RWPE1 (cell line): ENCODE results near the gene RFX6.
A peak's percentile ranks its signal among the peaks of the same experiment; 100 is the strongest.
"Not testable (repeated sequence)": the region's sequence is repeated elsewhere in the genome, so short reads cannot be mapped to it uniquely, and the experiment has no call there.

Source experiments
- CTCF ChIA-PET: fragments of 350-600 bp; sonication (Branson Sonifier 250); formaldehyde crosslinking; extraction: SDS; loops from one replicate; lab custom pipeline; 2021; lab: Yijun Ruan, JAX
- POLR2A ChIA-PET: fragments of 400-600 bp; formaldehyde crosslinking; extraction: SDS; loops from one replicate; lab custom pipeline; 2020; ENCODE audit warnings: antibody characterized with exemption; ENCODE audit not compliant: low non-redundant PET; lab: Yijun Ruan, JAX
- DNase-seq: peaks from one replicate; pipeline ENCODE4 v3.0.0; 2012; ENCODE audit warnings: low spot score
- H3K27ac ChIP-seq: fragments of 450-650 bp; 2 replicates; pipeline ENCODE4 v1.5.1; 2017
- TF ChIP-seq, protein P1 (sequence below): fragments of 450-650 bp; conservative IDR thresholded peaks from 2 replicates; pipeline ENCODE4 v1.5.1; 2017; ENCODE audit warnings: low read depth, mild to moderate bottlenecking

RFX6 gene, protein sequence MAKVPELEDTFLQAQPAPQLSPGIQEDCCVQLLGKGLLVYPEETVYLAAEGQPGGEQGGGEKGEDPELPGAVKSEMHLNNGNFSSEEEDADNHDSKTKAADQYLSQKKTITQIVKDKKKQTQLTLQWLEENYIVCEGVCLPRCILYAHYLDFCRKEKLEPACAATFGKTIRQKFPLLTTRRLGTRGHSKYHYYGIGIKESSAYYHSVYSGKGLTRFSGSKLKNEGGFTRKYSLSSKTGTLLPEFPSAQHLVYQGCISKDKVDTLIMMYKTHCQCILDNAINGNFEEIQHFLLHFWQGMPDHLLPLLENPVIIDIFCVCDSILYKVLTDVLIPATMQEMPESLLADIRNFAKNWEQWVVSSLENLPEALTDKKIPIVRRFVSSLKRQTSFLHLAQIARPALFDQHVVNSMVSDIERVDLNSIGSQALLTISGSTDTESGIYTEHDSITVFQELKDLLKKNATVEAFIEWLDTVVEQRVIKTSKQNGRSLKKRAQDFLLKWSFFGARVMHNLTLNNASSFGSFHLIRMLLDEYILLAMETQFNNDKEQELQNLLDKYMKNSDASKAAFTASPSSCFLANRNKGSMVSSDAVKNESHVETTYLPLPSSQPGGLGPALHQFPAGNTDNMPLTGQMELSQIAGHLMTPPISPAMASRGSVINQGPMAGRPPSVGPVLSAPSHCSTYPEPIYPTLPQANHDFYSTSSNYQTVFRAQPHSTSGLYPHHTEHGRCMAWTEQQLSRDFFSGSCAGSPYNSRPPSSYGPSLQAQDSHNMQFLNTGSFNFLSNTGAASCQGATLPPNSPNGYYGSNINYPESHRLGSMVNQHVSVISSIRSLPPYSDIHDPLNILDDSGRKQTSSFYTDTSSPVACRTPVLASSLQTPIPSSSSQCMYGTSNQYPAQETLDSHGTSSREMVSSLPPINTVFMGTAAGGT

DNA sequence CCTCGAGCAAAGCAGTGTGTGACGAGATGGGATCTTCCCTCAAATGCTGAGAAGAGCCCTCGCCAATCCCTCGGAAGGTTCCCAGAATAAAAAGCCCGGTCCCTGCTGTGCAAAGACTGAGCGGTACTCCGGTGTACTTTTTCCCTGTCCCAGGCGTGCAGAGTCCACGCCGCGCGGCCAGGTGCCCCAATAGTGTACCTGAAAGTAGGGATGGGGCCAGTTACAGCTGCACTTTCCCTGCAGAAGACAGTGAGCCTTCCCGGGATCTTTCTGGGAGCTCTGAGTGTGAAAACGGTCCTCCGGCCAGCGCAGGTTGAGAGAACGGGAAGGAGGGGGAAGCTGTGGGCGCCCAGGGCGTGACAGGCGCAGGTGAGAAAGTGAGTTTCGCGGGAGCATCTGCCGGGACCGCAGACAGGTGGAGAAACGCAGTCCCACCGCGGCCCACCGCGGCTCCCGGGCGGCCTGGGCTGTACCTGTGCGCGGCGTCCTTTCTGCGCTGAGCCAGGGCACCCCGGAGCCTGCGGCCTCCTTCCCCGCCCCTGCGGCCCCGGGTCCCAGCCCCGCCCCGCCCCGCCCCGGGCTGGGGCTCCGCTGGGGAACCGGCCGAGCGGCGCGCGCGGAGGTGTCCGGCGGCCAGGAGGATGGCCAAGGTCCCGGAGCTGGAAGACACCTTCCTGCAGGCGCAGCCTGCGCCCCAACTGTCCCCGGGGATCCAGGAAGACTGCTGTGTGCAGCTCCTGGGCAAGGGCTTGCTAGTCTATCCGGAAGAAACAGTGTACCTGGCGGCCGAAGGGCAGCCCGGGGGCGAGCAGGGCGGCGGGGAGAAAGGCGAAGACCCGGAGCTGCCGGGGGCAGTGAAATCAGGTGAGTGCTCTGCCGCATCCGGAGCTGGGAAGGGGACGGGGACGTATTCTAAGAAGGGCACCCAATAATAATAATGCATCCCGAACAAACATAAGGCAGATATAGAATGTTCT lies at the start of gene RFX6:
TSS of gene RFX6 (plus strand) at position 608 of the 977 bp plus-strand sequence. CDS start at position 642, 34 bp downstream.
- no peak within 1 kb of the TSS for H3K27ac ChIP-seq
- peak; percentile 18 for DNase-seq
- CTCF ChIA-PET = interaction anchor here (0.5 to 1.1 kb wide), 3 partner anchors 20 to 1536 kb away, joined by 3 to 5 read pairs (median 3); no protein-coding TSS in a partner anchor
- TF ChIP-seq, protein P1, sequence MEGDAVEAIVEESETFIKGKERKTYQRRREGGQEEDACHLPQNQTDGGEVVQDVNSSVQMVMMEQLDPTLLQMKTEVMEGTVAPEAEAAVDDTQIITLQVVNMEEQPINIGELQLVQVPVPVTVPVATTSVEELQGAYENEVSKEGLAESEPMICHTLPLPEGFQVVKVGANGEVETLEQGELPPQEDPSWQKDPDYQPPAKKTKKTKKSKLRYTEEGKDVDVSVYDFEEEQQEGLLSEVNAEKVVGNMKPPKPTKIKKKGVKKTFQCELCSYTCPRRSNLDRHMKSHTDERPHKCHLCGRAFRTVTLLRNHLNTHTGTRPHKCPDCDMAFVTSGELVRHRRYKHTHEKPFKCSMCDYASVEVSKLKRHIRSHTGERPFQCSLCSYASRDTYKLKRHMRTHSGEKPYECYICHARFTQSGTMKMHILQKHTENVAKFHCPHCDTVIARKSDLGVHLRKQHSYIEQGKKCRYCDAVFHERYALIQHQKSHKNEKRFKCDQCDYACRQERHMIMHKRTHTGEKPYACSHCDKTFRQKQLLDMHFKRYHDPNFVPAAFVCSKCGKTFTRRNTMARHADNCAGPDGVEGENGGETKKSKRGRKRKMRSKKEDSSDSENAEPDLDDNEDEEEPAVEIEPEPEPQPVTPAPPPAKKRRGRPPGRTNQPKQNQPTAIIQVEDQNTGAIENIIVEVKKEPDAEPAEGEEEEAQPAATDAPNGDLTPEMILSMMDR = no peak
- POLR2A ChIA-PET = no interaction called here

DNA sequence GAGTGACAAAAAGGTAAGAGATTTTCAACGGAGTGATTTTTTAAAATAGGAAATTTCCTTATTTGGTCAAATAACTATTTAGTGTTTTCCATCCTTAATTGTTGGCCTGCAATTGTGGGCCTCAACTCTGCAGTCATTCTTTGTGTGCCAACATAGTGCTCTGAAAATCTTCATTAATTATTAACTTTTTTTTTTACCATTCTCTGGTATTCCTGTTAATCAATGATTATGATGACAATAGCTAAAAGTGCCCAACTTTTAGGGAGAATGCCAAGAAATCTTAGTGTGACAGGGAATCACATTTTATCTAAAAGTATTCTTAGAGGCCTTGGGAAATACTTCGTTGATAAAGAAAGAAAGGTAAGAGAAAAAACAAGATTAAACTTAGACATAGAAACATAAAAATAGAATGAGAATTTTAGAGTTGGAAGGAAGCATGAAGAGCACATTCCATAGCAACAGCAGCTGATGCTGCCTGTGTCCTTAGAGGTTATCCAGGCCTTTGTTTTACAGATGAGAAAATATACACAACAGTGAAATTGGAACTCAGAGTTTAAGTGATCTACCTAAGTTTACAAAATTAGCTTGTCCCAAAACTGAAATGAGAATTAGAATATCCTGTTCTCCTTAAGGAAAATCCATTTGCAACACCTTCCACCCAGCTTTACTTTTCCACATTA lies 49.3 kb upstream of the RFX6 start:
- POLR2A ChIA-PET = no interaction called here
- TF ChIP-seq, protein P1 = no peak
- H3K27ac ChIP-seq = no peak overlapping the region
- CTCF ChIA-PET = interaction anchor here (0.7 to 1.0 kb wide), 2 partner anchors 35 to 141 kb away, joined by 3 to 4 read pairs; no protein-coding TSS in a partner anchor
- DNase-seq = no peak

- POLR2A ChIA-PET = no interaction called here
- TF ChIP-seq, protein P1 = no peak
- no peak within 1 kb of the TSS for H3K27ac ChIP-seq
- DNase-seq = no peak
- CTCF ChIA-PET = interaction anchor here (0.6 kb wide), 1 partner anchor 30 kb away, joined by 4 read pairs; no protein-coding TSS in a partner anchor
These were observed 48.1 kb upstream of the RFX6 start, which contains the start of gene GPRC6A for GRCh38 chr6:116828983-116829382. GPRC6A (minus strand) TSS chr6:116829083; CDS start chr6:116829013, 70 bp downstream.

DNA sequence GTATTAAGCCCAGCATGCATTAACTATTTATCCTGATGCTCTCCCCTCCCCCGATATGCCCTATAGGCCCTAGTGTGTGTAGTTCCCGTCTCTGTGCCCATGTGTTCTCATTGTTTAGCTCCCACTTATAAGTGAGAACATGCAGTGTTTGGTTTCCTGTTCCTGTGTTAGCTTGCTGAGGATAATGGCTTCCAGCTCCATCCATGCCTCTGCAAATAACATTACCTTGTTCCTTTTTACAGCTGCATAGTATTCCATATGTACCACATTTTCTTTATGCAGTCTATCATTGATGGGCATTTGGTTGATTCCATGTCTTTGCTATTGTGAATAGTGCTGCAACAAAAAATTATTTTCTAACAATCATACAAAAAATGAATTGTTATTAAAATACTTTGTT lies 42.5 kb upstream of the RFX6 start:
- DNase-seq, CTCF ChIA-PET, H3K27ac ChIP-seq, POLR2A ChIA-PET: not testable (repeated sequence)

DNA sequence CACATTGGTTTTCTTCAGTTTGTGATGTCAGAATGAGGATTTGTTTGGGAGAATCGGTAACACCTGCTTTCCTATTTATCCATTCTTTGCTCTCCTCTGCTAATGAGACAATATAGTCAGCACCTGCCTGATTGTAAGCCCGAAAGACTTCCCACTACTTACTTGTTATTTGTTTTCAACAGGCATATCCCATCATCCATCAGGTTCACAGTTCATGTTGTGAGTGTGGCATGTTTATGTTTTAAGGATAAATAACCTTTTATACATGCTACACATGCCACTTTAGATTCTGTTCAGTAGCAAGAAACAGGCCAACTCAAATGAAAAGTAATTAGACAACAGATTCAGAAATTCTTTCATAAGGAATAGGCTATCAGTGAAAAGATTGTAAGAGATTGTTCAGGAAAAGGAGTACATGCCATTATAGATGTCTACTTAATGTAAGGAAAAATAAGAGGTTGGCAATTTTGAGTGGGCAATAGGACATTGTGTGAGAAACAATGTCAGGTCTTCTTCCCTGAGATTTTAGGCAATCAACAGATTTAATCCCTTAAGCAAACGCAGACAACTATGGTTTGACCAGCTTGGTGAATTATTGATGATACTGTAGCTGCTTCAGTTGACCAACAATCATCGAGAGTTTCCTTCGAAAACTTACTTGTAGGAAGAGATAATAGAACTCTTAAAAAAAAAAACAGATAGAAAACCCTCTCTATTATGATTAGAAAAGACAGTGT lies 40.3 kb upstream of the RFX6 start:
- ChIA-PET POLR2A (no interaction called here), CTCF (no interaction called here)
- DNase-seq = no peak
- TF ChIP-seq, protein P1 = no peak
- no peak overlapping the region for H3K27ac ChIP-seq
